Activated CD4-positive, alpha-beta T cell treated with anti-CD3 and anti-CD28 coated beads, Interleukin-2, amount 10 ng/mL, durations not matched to agents 24 days and 14 days (primary cell): ENCODE results near the gene TUBA4B. TPM values are rescaled to one million over a fixed set of nuclear protein-coding genes. Genes with fewer than 3 reads are reported as not detected.
A peak's percentile ranks its signal among the peaks of the same experiment; 100 is the strongest.
"Not testable (repeated sequence)": the region's sequence is repeated elsewhere in the genome, so short reads cannot be mapped to it uniquely, and the experiment has no call there.

Experiments
- DNase-seq: peaks from one replicate; pipeline ENCODE4 v3.0.0; 2022
- H3K27ac Mint-ChIP-seq: one replicate; pipeline ENCODE4 v1.8.0; 2022; ENCODE audit warnings: mild to moderate bottlenecking, mixed read lengths
- H3K27me3 Mint-ChIP-seq: one replicate; pipeline ENCODE4 v1.8.0; 2022; ENCODE audit warnings: mixed read lengths
- H3K36me3 Mint-ChIP-seq: one replicate; pipeline ENCODE4 v1.8.0; 2022; ENCODE audit warnings: low read depth, mild to moderate bottlenecking, mixed read lengths
- H3K4me1 Mint-ChIP-seq: one replicate; pipeline ENCODE4 v1.8.0; 2021; ENCODE audit warnings: mixed read lengths
- H3K4me3 Mint-ChIP-seq: one replicate; pipeline ENCODE4 v1.8.0; 2022; ENCODE audit warnings: mild to moderate bottlenecking, moderate library complexity, mixed read lengths
- H3K9me3 Mint-ChIP-seq: one replicate; pipeline ENCODE4 v1.8.0; 2021; ENCODE audit warnings: mixed read lengths
- intact Hi-C: fragments of 100-400 bp; cut with micrococcal nuclease; formaldehyde crosslinking; loops from one replicate; pipeline ENCODE4 v1.15.1; 2023
- total RNA-seq: library from RNA; stranded (reverse); gene quantifications from 2 replicates; pipeline ENCODE4 v1.2.3, GENCODE V29; 2022

TUBA4B gene
- total RNA-seq, 1 donor from 2014 or later: not detected

GRCh38 chr2:219248845-219249202 is 4.2 kb upstream of the TUBA4B start:
- Mint-ChIP-seq H3K9me3 (no peaks in the 10 kb centered on the region), H3K4me1 (peaks cover 78% of the 10 kb centered on the region), H3K27me3 (no peaks in the 10 kb centered on the region), H3K36me3 (peaks cover 61% of the 10 kb centered on the region), H3K27ac (peak overlapping the region; percentile 91), H3K4me3 (peak overlapping the region; percentile 80)
- no peak for DNase-seq
- intact Hi-C loops: no loop called here

GRCh38 chr2:219249203-219249980 is 3.7 kb upstream of the TUBA4B start:
- H3K9me3 Mint-ChIP-seq: no peaks in the 10 kb centered on the region
- H3K27me3 Mint-ChIP-seq: no peaks in the 10 kb centered on the region
- intact Hi-C loops: no loop called here
- H3K27ac Mint-ChIP-seq: peak overlapping the region; percentile 91
- DNase-seq: peak; percentile 83
- peak overlapping the region; percentile 80 for H3K4me3 Mint-ChIP-seq
- H3K36me3 Mint-ChIP-seq: peaks cover 61% of the 10 kb centered on the region
- H3K4me1 Mint-ChIP-seq: peaks cover 74% of the 10 kb centered on the region

- Mint-ChIP-seq H3K36me3 (peaks cover 61% of the 10 kb centered on the region), H3K27me3 (no peaks in the 10 kb centered on the region), H3K4me1 (peaks cover 72% of the 10 kb centered on the region), H3K4me3 (peak overlapping the region; percentile 80), H3K27ac (peak overlapping the region; percentile 91), H3K9me3 (no peaks in the 10 kb centered on the region)
- peak; percentile 69 for DNase-seq
- intact Hi-C loops: loop anchor here (5.0 kb wide), 1 partner anchor 683 kb away; the partner anchor contains the start of genes CNOT9 and USP37
Measured at GRCh38 chr2:219250049-219250781, 2.8 kb upstream of the TUBA4B start.

- peaks cover 57% of the 10 kb centered on the region for H3K36me3 Mint-ChIP-seq
- no peak for DNase-seq
- H3K27me3 Mint-ChIP-seq: no peaks in the 10 kb centered on the region
- no peaks in the 10 kb centered on the region for H3K9me3 Mint-ChIP-seq
- H3K4me1 Mint-ChIP-seq: peaks cover 70% of the 10 kb centered on the region
- intact Hi-C loops: loop anchor here (5.0 kb wide), 1 partner anchor 684 kb away; the partner anchor contains the start of genes CNOT9 and USP37
- H3K4me3 Mint-ChIP-seq: peak overlapping the region; percentile 80
- H3K27ac Mint-ChIP-seq: peak overlapping the region; percentile 91
Measured at GRCh38 chr2:219251656-219252055, 1.4 kb upstream of the TUBA4B start.

GRCh38 chr2:219252084-219252483 is 959 bp upstream of the TUBA4B start:
- Mint-ChIP-seq H3K9me3 (no peaks in the 10 kb centered on the region), H3K4me1 (peaks cover 66% of the 10 kb centered on the region), H3K4me3 (peak overlapping the region; percentile 80), H3K27ac (peak overlapping the region; percentile 91), H3K36me3 (peaks cover 54% of the 10 kb centered on the region), H3K27me3 (no peaks in the 10 kb centered on the region)
- intact Hi-C loops: loop anchor here (5.0 kb wide), 1 partner anchor 685 kb away; the partner anchor contains the start of genes CNOT9 and USP37
- peak; percentile 71 for DNase-seq

- intact Hi-C loops: loop anchor here (5.0 kb wide), 1 partner anchor 685 kb away; the partner anchor contains the start of genes CNOT9 and USP37
- H3K4me1 Mint-ChIP-seq: peaks cover 61% of the 10 kb centered on the region
- no peaks in the 10 kb centered on the region for H3K9me3 Mint-ChIP-seq
- H3K27ac Mint-ChIP-seq: peak overlapping the region; percentile 91
- peak overlapping the region; percentile 80 for H3K4me3 Mint-ChIP-seq
- peaks cover 52% of the 10 kb centered on the region for H3K36me3 Mint-ChIP-seq
- no peaks in the 10 kb centered on the region for H3K27me3 Mint-ChIP-seq
- no peak for DNase-seq
Measured at GRCh38 chr2:219252570-219252899, 508 bp upstream of the TUBA4B start.

- no peaks in the 10 kb centered on the region for H3K27me3 Mint-ChIP-seq
- peak within 1 kb of the TSS; percentile 80 for H3K4me3 Mint-ChIP-seq
- peak within 1 kb of the TSS; percentile 91 for H3K27ac Mint-ChIP-seq
- intact Hi-C loops: loop anchor here (1.0 to 5.0 kb wide), 12 partner anchors 9 to 687 kb away; partner anchors contain the start of genes ANKZF1, ATG9A, CHPF and CNOT9
- peak; percentile 97 for DNase-seq
- H3K4me1 Mint-ChIP-seq: peaks cover 47% of the 10 kb centered on the region
- no peaks in the 10 kb centered on the region for H3K9me3 Mint-ChIP-seq
- peaks cover 39% of the 10 kb centered on the region for H3K36me3 Mint-ChIP-seq
Measured at GRCh38 chr2:219253753-219254589, 928 bp downstream of the TUBA4B start, which contains the start of gene TUBA4A. TSS of gene TUBA4A (minus strand) at chr2:219253918. CDS start at chr2:219253858, 60 bp downstream.

- Mint-ChIP-seq H3K27ac (peak overlapping the region; percentile 91), H3K36me3 (peaks cover 32% of the 10 kb centered on the region), H3K27me3 (peaks cover 3% of the 10 kb centered on the region), H3K4me3 (peak overlapping the region; percentile 80), H3K4me1 (peaks cover 40% of the 10 kb centered on the region), H3K9me3 (no peaks in the 10 kb centered on the region)
- DNase-seq: peak; percentile 85
- intact Hi-C loops: loop anchor here (1.0 to 5.0 kb wide), 4 partner anchors 94 to 687 kb away; partner anchors contain the start of genes CNOT9, NHEJ1 and USP37
Measured at GRCh38 chr2:219254590-219255201, 1.7 kb downstream of the TUBA4B start.

- not testable (repeated sequence) for H3K4me3 Mint-ChIP-seq
Measured at GRCh38 chr2:219258942-219259341, 5.9 kb downstream of the TUBA4B start.

GRCh38 chr2:219261024-219261855 is 8.2 kb downstream of the TUBA4B start:
- H3K27me3 Mint-ChIP-seq: peaks cover 18% of the 10 kb centered on the region
- DNase-seq: no peak
- H3K4me1 Mint-ChIP-seq: peaks cover 2% of the 10 kb centered on the region
- H3K27ac Mint-ChIP-seq: no peak overlapping the region
- no peaks in the 10 kb centered on the region for H3K36me3 Mint-ChIP-seq
- H3K4me3 Mint-ChIP-seq: no peak overlapping the region
- intact Hi-C loops: no loop called here
- no peaks in the 10 kb centered on the region for H3K9me3 Mint-ChIP-seq

More at GRCh38 chr2:219258942-219259341, 5.9 kb downstream of the TUBA4B start:
- DNase-seq, intact Hi-C loops, H3K9me3 Mint-ChIP-seq, H3K36me3 Mint-ChIP-seq, H3K27ac Mint-ChIP-seq: not testable (repeated sequence)
- H3K4me1 Mint-ChIP-seq: peaks cover 13% of the 10 kb centered on the region
- peaks cover 18% of the 10 kb centered on the region for H3K27me3 Mint-ChIP-seq

GRCh38 chr2:219266232-219266631 is 13.2 kb downstream of the TUBA4B start:
- H3K36me3 Mint-ChIP-seq: no peaks in the 10 kb centered on the region
- H3K27me3 Mint-ChIP-seq: peaks cover 11% of the 10 kb centered on the region
- no peaks in the 10 kb centered on the region for H3K4me1 Mint-ChIP-seq
- no peak for DNase-seq
- no peaks in the 10 kb centered on the region for H3K9me3 Mint-ChIP-seq
- no peak overlapping the region for H3K4me3 Mint-ChIP-seq
- no peak overlapping the region for H3K27ac Mint-ChIP-seq
- intact Hi-C loops: no loop called here

- Mint-ChIP-seq H3K4me1 (no peaks in the 10 kb centered on the region), H3K4me3 (no peak overlapping the region)
- intact Hi-C loops: no loop called here
Measured at GRCh38 chr2:219266886-219267285, 13.8 kb downstream of the TUBA4B start.

More at GRCh38 chr2:219266886-219267285, 13.8 kb downstream of the TUBA4B start:
- Mint-ChIP-seq H3K27ac (no peak overlapping the region), H3K9me3 (no peaks in the 10 kb centered on the region), H3K36me3 (no peaks in the 10 kb centered on the region), H3K27me3 (peaks cover 11% of the 10 kb centered on the region)
- DNase-seq: no peak
